Naive thymus-derived CD4-positive, alpha-beta T cell (primary cell): ENCODE results near the gene NELFE. TPM values are rescaled to one million over a fixed set of nuclear protein-coding genes. Genes with fewer than 3 reads are reported as not detected.

ENCODE experiments used
- ATAC-seq: fragments of 150-1000 bp; cut with Tn5 transposase; 2 replicates; pipeline ENCODE4 v1.10.0; 2021; ENCODE audit warnings: mild to moderate bottlenecking, moderate library complexity
- CTCF ChIA-PET: fragments of 350-600 bp; sonication (Branson Sonifier 250); formaldehyde crosslinking; loops from one replicate; lab custom pipeline; 2021; ENCODE audit warnings: antibody characterized with exemption; lab: Charles Lee
- POLR2A ChIA-PET: fragments of 350-600 bp; sonication (Branson Sonifier 250); formaldehyde crosslinking; loops from one replicate; lab custom pipeline; 2021; ENCODE audit warnings: antibody characterized with exemption, inconsistent platforms; lab: Charles Lee
- DNase-seq, 9 donors: peaks; one replicate each; pipeline versions ENCODE4 v3.0.0 to v3.0.0-alpha.2; 2020 to 2022; ENCODE audit warnings: mixed read lengths in 1 of 9
- H3K27ac ChIP-seq: one replicate; pipeline ENCODE4 v1.7.0; 2013; ENCODE audit warnings: mild to moderate bottlenecking, low read depth, low read length, moderate library complexity
- H3K27me3 ChIP-seq, 2 donors: one replicate each; pipeline ENCODE4 v1.7.0; 2013; ENCODE audit warnings: low read length in 2 of 2, mild to moderate bottlenecking in 2 of 2, moderate library complexity in 2 of 2; ENCODE audit not compliant: control insufficient read depth in 2 of 2, insufficient read depth in 2 of 2
- H3K36me3 ChIP-seq, 3 experiments: 1 replicate in 2 of 3; 2 replicates in 1 of 3; pipeline ENCODE4 v1.7.0; 2013; ENCODE audit warnings: low read length in 3 of 3, mild to moderate bottlenecking in 3 of 3, moderate library complexity in 1 of 3; ENCODE audit not compliant: insufficient read depth in 3 of 3, control insufficient read depth in 2 of 3
- H3K4me1 ChIP-seq, 2 donors: one replicate each; pipeline ENCODE4 v1.7.0; 2013; ENCODE audit warnings: low read length in 2 of 2, mild to moderate bottlenecking in 2 of 2, moderate library complexity in 1 of 2; ENCODE audit not compliant: control insufficient read depth in 2 of 2, insufficient read depth in 2 of 2
- H3K4me3 ChIP-seq: 2 replicates; pipeline ENCODE4 v1.7.0; 2013; ENCODE audit warnings: mild to moderate bottlenecking, low read length
- H3K9me3 ChIP-seq, 3 experiments: 1 replicate in 2 of 3; 2 replicates in 1 of 3; pipeline ENCODE4 v1.7.0; 2013; ENCODE audit warnings: low read length in 3 of 3; ENCODE audit not compliant: control insufficient read depth in 2 of 3
- H3K27ac Mint-ChIP-seq, 9 donors: one replicate each; pipeline ENCODE4 v1.8.0; 2020 to 2022; ENCODE audit warnings: mixed read lengths in 9 of 9, mild to moderate bottlenecking in 8 of 9, moderate library complexity in 5 of 9, inconsistent platforms in 2 of 9
- H3K27me3 Mint-ChIP-seq, 5 donors: one replicate each; pipeline ENCODE4 v1.8.0; 2021 to 2022; ENCODE audit warnings: mixed read lengths in 5 of 5, mild to moderate bottlenecking in 1 of 5
- H3K36me3 Mint-ChIP-seq, 5 donors: one replicate each; pipeline ENCODE4 v1.8.0; 2020 to 2022; ENCODE audit warnings: mixed read lengths in 5 of 5, mild to moderate bottlenecking in 3 of 5, inconsistent platforms in 1 of 5
- H3K4me1 Mint-ChIP-seq, 7 donors: one replicate each; pipeline ENCODE4 v1.8.0; 2020 to 2022; ENCODE audit warnings: mixed read lengths in 7 of 7, mild to moderate bottlenecking in 3 of 7, inconsistent platforms in 1 of 7
- H3K4me3 Mint-ChIP-seq, 10 donors: one replicate each; pipeline ENCODE4 v1.8.0; 2020 to 2022; ENCODE audit warnings: mild to moderate bottlenecking in 10 of 10, mixed read lengths in 10 of 10, moderate library complexity in 6 of 10, inconsistent platforms in 2 of 10
- H3K9me3 Mint-ChIP-seq, 11 donors: one replicate each; pipeline ENCODE4 v1.8.0; 2020 to 2022; ENCODE audit warnings: mixed read lengths in 11 of 11, mild to moderate bottlenecking in 4 of 11, inconsistent platforms in 1 of 11, moderate library complexity in 1 of 11
- intact Hi-C, 2 donors: fragments of 100-400 bp; cut with micrococcal nuclease; formaldehyde crosslinking; loops; one replicate each; pipeline ENCODE4 v1.15.1; 2023
- polyA plus RNA-seq, 2 donors: library from polyadenylated mRNA; unstranded; fragments of 300-500 nt; fragmentation: Illumina TruSeq; gene quantifications; one replicate each; pipeline ENCODE4 v1.2.3, GENCODE V29; 2021
- total RNA-seq, 6 experiments: library from RNA in 5 of 6; stranded (reverse) in 5 of 6; gene quantifications; 1 replicate in 5 of 6; 2 replicates in 1 of 6; pipeline ENCODE4 v1.2.3 and lab custom pipeline; 2021 to 2026

The NELFE gene
- total and polyA plus RNA-seq, 7 experiments from 2014 or later = 47.5 to 76.6 (median 59.1) TPM

- CTCF ChIA-PET = no interaction called here
- DNase-seq = no peak
- intact Hi-C loops = no loop called here
- Histone ChIP-seq H3K27ac (no peak overlapping the region), H3K4me1 (no peaks in the 10 kb centered on the region), H3K36me3 (no peaks in the 10 kb centered on the region), H3K4me3 (no peak overlapping the region), H3K9me3 (no peaks in the 10 kb centered on the region), H3K27me3 (no peaks in the 10 kb centered on the region)
- Mint-ChIP-seq H3K36me3 (no peaks in the 10 kb centered on the region), H3K27me3 (peaks cover 0 to 5% (median 0%) of the 10 kb centered on the region in 5 donors), H3K27ac (no peak overlapping the region), H3K9me3 (no peaks in the 10 kb centered on the region), H3K4me3 (no peak overlapping the region), H3K4me1 (peaks cover 0 to 3% (median 0%) of the 10 kb centered on the region in 7 donors)
- no peak for ATAC-seq
- POLR2A ChIA-PET = no interaction called here
Observed at GRCh38 chr6:31927863-31928671, 30.7 kb downstream of the NELFE start.

- intact Hi-C loops = no loop called here
- no peaks in the 10 kb centered on the region for H3K9me3 ChIP-seq
- H3K27ac ChIP-seq = no peak within 1 kb of the TSS
- no peak within 1 kb of the TSS for H3K4me3 ChIP-seq
- ChIA-PET POLR2A (no interaction called here), CTCF (no interaction called here)
- no peaks in the 10 kb centered on the region for H3K36me3 ChIP-seq
- no peak within 1 kb of the TSS for H3K4me3 Mint-ChIP-seq
- no peaks in the 10 kb centered on the region for H3K27me3 ChIP-seq
- H3K4me1 Mint-ChIP-seq = peaks cover 0 to 5% (median 0%) of the 10 kb centered on the region in 7 donors
- no peaks in the 10 kb centered on the region for H3K9me3 Mint-ChIP-seq
- H3K36me3 Mint-ChIP-seq = no peaks in the 10 kb centered on the region
- H3K27me3 Mint-ChIP-seq = peaks cover 0 to 5% (median 0%) of the 10 kb centered on the region in 5 donors
- no peak for DNase-seq
- ATAC-seq = no peak
- no peaks in the 10 kb centered on the region for H3K4me1 ChIP-seq
- H3K27ac Mint-ChIP-seq = no peak within 1 kb of the TSS
Observed at GRCh38 chr6:31927242-31927862, 31.4 kb downstream of the NELFE start, which contains the start of gene C2. Gene C2, plus strand, starts transcription at chr6:31927717. Its CDS starts 36 bp downstream, at chr6:31927753.

- H3K4me3 Mint-ChIP-seq = no peak overlapping the region
- no peaks in the 10 kb centered on the region for H3K9me3 Mint-ChIP-seq
- ATAC-seq (no peak), DNase-seq (peak in 4 of 9 donors; percentile 18 to 22 (median 22))
- ChIA-PET CTCF (interaction anchor here (0.7 kb wide), 1 partner anchor 284 kb away, joined by 5 read pairs; no protein-coding TSS in a partner anchor), POLR2A (interaction anchor here (0.7 kb wide), 1 partner anchor 15 kb away, joined by 3 read pairs; no protein-coding TSS in a partner anchor)
- no peaks in the 10 kb centered on the region for H3K27me3 ChIP-seq
- no peaks in the 10 kb centered on the region for H3K9me3 ChIP-seq
- no peak overlapping the region for H3K27ac ChIP-seq
- no peaks in the 10 kb centered on the region for H3K36me3 Mint-ChIP-seq
- peaks cover 0 to 3% (median 0%) of the 10 kb centered on the region in 5 donors for H3K27me3 Mint-ChIP-seq
- peaks cover 0 to 8% (median 0%) of the 10 kb centered on the region in 7 donors for H3K4me1 Mint-ChIP-seq
- no peak overlapping the region for H3K4me3 ChIP-seq
- H3K36me3 ChIP-seq = no peaks in the 10 kb centered on the region
- intact Hi-C loops = no loop called here
- H3K27ac Mint-ChIP-seq = peak overlapping the region in 1 of 9 donors; percentile 45
- H3K4me1 ChIP-seq = no peaks in the 10 kb centered on the region
Observed at GRCh38 chr6:31922942-31923341, 35.8 kb downstream of the NELFE start.

- Histone ChIP-seq H3K27ac (no peak overlapping the region), H3K36me3 (no peaks in the 10 kb centered on the region), H3K4me1 (no peaks in the 10 kb centered on the region), H3K27me3 (no peaks in the 10 kb centered on the region), H3K9me3 (no peaks in the 10 kb centered on the region), H3K4me3 (no peak overlapping the region)
- DNase-seq (no peak), ATAC-seq (peak; percentile 22)
- no peaks in the 10 kb centered on the region for H3K9me3 Mint-ChIP-seq
- intact Hi-C loops = no loop called here
- H3K27ac Mint-ChIP-seq = peak overlapping the region in 1 of 9 donors; percentile 68
- no peaks in the 10 kb centered on the region for H3K36me3 Mint-ChIP-seq
- CTCF ChIA-PET = no interaction called here
- no peak overlapping the region for H3K4me3 Mint-ChIP-seq
- peaks cover 1 to 5% (median 2%) of the 10 kb centered on the region in 5 donors for H3K27me3 Mint-ChIP-seq
- POLR2A ChIA-PET = no interaction called here
- H3K4me1 Mint-ChIP-seq = peaks cover 0 to 8% (median 0%) of the 10 kb centered on the region in 7 donors
Observed at GRCh38 chr6:31920811-31921210, 38.0 kb downstream of the NELFE start.

GRCh38 chr6:31919624-31920303, 39.0 kb downstream of the NELFE start:
- ChIA-PET POLR2A (no interaction called here), CTCF (no interaction called here)
- Histone ChIP-seq H3K36me3 (no peaks in the 10 kb centered on the region), H3K9me3 (no peaks in the 10 kb centered on the region), H3K4me1 (no peaks in the 10 kb centered on the region), H3K27me3 (no peaks in the 10 kb centered on the region), H3K4me3 (no peak overlapping the region), H3K27ac (no peak overlapping the region)
- H3K27me3 Mint-ChIP-seq = peaks cover 3 to 11% (median 7%) of the 10 kb centered on the region in 5 donors
- no peak overlapping the region for H3K4me3 Mint-ChIP-seq
- H3K36me3 Mint-ChIP-seq = no peaks in the 10 kb centered on the region
- H3K27ac Mint-ChIP-seq = no peak overlapping the region
- no peaks in the 10 kb centered on the region for H3K9me3 Mint-ChIP-seq
- intact Hi-C loops = no loop called here
- ATAC-seq (no peak), DNase-seq (no peak)
- H3K4me1 Mint-ChIP-seq = peaks cover 0 to 8% (median 0%) of the 10 kb centered on the region in 7 donors

GRCh38 chr6:31918069-31918720, 40.6 kb downstream of the NELFE start:
- no peak overlapping the region for H3K4me3 ChIP-seq
- POLR2A ChIA-PET = interaction anchor here (0.5 to 0.6 kb wide), 2 partner anchors 295 to 1555 kb away, joined by 3 to 4 read pairs; no protein-coding TSS in a partner anchor
- H3K27me3 Mint-ChIP-seq = peaks cover 3 to 11% (median 7%) of the 10 kb centered on the region in 5 donors
- no peaks in the 10 kb centered on the region for H3K27me3 ChIP-seq
- H3K9me3 ChIP-seq = no peaks in the 10 kb centered on the region
- no peaks in the 10 kb centered on the region for H3K36me3 ChIP-seq
- H3K9me3 Mint-ChIP-seq = no peaks in the 10 kb centered on the region
- ATAC-seq (no peak), DNase-seq (no peak)
- intact Hi-C loops = no loop called here
- H3K4me1 ChIP-seq = no peaks in the 10 kb centered on the region
- H3K4me3 Mint-ChIP-seq = no peak overlapping the region
- no peak overlapping the region for H3K27ac ChIP-seq
- CTCF ChIA-PET = interaction anchor here (0.6 to 1.4 kb wide), 4 partner anchors 9 to 262 kb away, joined by 4 to 7 read pairs (median 4); partner anchors contain the start of gene EHMT2
- peaks cover 0 to 8% (median 0%) of the 10 kb centered on the region in 7 donors for H3K4me1 Mint-ChIP-seq
- H3K27ac Mint-ChIP-seq = no peak overlapping the region
- no peaks in the 10 kb centered on the region for H3K36me3 Mint-ChIP-seq
